Measurements from ENCODE around the gene GPR26. TPM values are rescaled to one million over a fixed set of nuclear protein-coding genes. Genes with fewer than 3 reads are reported as not detected.
A peak's percentile ranks its signal among the peaks of the same experiment; 100 is the strongest.

GPR26 gene
- total RNA-seq, 6 experiments from 2014 or later, result not detected

DNA sequence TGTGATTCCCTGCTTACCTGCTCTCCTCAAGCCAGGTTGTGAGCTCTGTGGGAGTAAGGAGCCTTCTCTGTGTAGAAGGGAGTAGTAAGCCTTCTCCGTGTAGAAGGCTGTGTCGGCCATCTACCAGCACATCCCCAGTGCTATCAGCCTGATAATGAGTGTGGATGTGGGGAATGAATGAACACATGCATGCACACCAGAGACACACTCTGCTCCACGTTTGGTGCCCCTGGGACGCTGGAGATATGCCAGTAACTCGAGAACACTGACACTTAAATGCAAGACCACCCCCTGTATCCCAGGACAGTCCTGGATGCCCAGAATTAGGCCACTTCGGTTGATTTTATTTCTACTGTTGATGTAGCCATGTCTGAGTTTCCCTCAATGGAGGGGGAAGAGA is 21.1 kb upstream of the GPR26 start:
- intact Hi-C loops (cut with DNase I), result no loop called here
- Histone ChIP-seq H3K36me3 (no peaks in the 10 kb centered on the region), H3K4me1 (no peaks in the 10 kb centered on the region), H3K9me3 (no peaks in the 10 kb centered on the region), H3K4me3 (no peak overlapping the region), H3K27ac (no peak overlapping the region), H3K27me3 (no peaks in the 10 kb centered on the region)
- DNase-seq (peak in 1 of 3 donors; percentile 5), ATAC-seq (no peak)
- TF ChIP-seq, protein P1, sequence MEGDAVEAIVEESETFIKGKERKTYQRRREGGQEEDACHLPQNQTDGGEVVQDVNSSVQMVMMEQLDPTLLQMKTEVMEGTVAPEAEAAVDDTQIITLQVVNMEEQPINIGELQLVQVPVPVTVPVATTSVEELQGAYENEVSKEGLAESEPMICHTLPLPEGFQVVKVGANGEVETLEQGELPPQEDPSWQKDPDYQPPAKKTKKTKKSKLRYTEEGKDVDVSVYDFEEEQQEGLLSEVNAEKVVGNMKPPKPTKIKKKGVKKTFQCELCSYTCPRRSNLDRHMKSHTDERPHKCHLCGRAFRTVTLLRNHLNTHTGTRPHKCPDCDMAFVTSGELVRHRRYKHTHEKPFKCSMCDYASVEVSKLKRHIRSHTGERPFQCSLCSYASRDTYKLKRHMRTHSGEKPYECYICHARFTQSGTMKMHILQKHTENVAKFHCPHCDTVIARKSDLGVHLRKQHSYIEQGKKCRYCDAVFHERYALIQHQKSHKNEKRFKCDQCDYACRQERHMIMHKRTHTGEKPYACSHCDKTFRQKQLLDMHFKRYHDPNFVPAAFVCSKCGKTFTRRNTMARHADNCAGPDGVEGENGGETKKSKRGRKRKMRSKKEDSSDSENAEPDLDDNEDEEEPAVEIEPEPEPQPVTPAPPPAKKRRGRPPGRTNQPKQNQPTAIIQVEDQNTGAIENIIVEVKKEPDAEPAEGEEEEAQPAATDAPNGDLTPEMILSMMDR (IDR thresholded peaks at IDR 0.05), result no peak
- TF ChIP-seq POLR2A (IDR thresholded peaks at IDR 0.05), result no peak
- WGBS (ENCODE audit: insufficient coverage, low coverage, low lambda C conversion rate, missing lambda C conversion rate), result 53% methylated on average over 4 of the region's 6 CpGs

DNA sequence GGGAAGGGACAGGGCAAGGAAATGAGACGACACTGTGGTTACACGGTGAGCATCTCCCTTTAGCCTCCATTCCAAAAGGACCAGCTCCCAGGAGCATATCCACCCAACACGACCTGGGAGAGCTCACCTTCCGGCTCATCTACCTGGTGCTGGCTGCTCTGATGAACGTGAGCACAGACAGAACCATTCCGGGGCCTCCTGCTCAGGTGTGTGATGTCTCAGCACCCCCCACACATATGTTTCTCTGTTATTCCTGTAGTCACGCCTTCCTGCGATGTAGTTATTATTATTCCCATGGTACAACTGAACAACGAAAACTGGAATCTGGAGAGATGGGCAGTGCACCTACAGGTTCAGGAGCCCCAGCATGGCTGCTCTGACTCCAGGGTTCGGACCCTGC is 20.5 kb upstream of the GPR26 start:
- ATAC-seq (no peak), DNase-seq (peak in 1 of 3 donors; percentile 6)
- 43% methylated on average over 5 of the region's 10 CpGs for WGBS (ENCODE audit: insufficient coverage, low coverage, low lambda C conversion rate, missing lambda C conversion rate)
- TF ChIP-seq, protein P1 (IDR thresholded peaks at IDR 0.05), result no peak
- no peak for TF ChIP-seq POLR2A (IDR thresholded peaks at IDR 0.05)
- H3K27ac ChIP-seq, result no peak overlapping the region
- H3K4me3 ChIP-seq, result no peak overlapping the region
- H3K36me3 ChIP-seq, result no peaks in the 10 kb centered on the region
- intact Hi-C loops (cut with DNase I), result no loop called here
- H3K4me1 ChIP-seq, result no peaks in the 10 kb centered on the region
- no peaks in the 10 kb centered on the region for H3K27me3 ChIP-seq
- H3K9me3 ChIP-seq, result no peaks in the 10 kb centered on the region

DNA sequence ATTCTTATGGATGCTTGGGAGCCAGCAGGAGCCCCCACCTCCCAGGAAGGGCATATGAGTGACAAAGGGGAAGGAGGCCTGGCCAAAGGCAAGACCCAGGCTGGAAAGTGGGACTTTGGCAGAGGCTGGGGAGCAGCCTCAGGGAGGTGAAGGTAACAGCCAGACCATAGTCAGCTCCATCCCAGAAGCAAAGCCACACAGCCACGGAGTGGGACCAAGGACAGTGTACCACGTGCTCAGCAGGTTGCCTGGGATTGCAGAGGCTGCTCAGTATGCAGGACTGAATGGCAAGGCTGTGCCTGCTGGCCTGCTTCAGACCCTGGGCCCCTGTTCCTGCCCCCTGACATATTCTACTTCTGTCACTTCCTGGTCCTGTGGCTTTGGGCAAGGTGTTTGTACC is 17.6 kb upstream of the GPR26 start:
- H3K36me3 ChIP-seq, result no peaks in the 10 kb centered on the region
- H3K4me1 ChIP-seq, result no peaks in the 10 kb centered on the region
- H3K9me3 ChIP-seq, result no peaks in the 10 kb centered on the region
- no peaks in the 10 kb centered on the region for H3K27me3 ChIP-seq
- intact Hi-C loops (cut with DNase I), result no loop called here
- peak in 1 of 3 donors; percentile 28 for DNase-seq
- TF ChIP-seq, protein P1 (IDR thresholded peaks at IDR 0.05), result no peak
- no peak for TF ChIP-seq POLR2A (IDR thresholded peaks at IDR 0.05)
- H3K4me3 ChIP-seq, result no peak overlapping the region
- no peak overlapping the region for H3K27ac ChIP-seq
- no peak for ATAC-seq
- WGBS (ENCODE audit: insufficient coverage, low coverage, low lambda C conversion rate, missing lambda C conversion rate), result no CpG with 5 or more reads among the region's 2 CpGs

DNA sequence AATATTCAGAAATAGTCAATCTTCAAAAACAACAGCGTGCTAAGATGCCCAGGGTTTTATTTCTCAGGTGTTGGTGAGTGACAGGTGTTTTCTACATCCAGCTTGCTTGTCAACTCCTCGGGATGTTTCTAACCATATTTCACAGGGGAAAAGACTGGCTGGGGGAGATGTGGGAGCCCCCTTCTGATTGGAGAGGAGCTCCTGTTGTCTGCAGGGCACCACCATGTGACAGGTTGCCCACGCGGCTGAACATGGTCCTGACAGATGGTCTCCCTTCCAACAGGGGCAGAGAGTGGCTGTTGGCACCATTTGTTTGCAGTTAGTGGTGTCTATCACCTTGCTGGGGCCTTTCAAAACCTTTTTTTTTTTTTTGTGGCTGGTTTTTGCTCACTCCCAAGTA is 16.5 kb upstream of the GPR26 start:
- intact Hi-C loops (cut with DNase I), result no loop called here
- ATAC-seq, result no peak
- no peak overlapping the region for H3K27ac ChIP-seq
- no peak overlapping the region for H3K4me3 ChIP-seq
- no peaks in the 10 kb centered on the region for H3K27me3 ChIP-seq
- TF ChIP-seq, protein P1 (IDR thresholded peaks at IDR 0.05), result no peak
- no peak for TF ChIP-seq POLR2A (IDR thresholded peaks at IDR 0.05)
- no peaks in the 10 kb centered on the region for H3K9me3 ChIP-seq
- H3K4me1 ChIP-seq, result no peaks in the 10 kb centered on the region
- peak in 1 of 3 donors; percentile 15 for DNase-seq
- WGBS (ENCODE audit: insufficient coverage, low coverage, low lambda C conversion rate, missing lambda C conversion rate), result 42% methylated on average over 3 of the region's 4 CpGs
- H3K36me3 ChIP-seq, result no peaks in the 10 kb centered on the region
